HEK293T (cell line): ENCODE data around the gene BTK.

ENCODE experiments used
- CTCF ChIA-PET: fragments of 350-600 bp; formaldehyde crosslinking; extraction: SDS; loops from one replicate; lab custom pipeline; 2021; ENCODE audit warnings: antibody characterized with exemption, inconsistent platforms; lab: Yijun Ruan, JAX
- POLR2A ChIA-PET: fragments of 350-600 bp; formaldehyde crosslinking; extraction: SDS; loops from one replicate; lab custom pipeline; 2020; ENCODE audit warnings: antibody characterized with exemption, inconsistent platforms; lab: Yijun Ruan, JAX
- DNase-seq: peaks from one replicate; pipeline ENCODE4 v3.0.0; 2012; ENCODE audit warnings: mixed read lengths; ENCODE audit errors: extremely low spot score
- ARNT ChIP-seq: fragments of 450-650 bp; IDR thresholded peaks from 2 replicates; pipeline ENCODE4 v1.6.1; 2017; ENCODE audit warnings: mild to moderate bottlenecking
- BHLHE40 ChIP-seq: fragments of 450-650 bp; IDR thresholded peaks from 2 replicates; pipeline ENCODE4 v1.6.1; 2016; ENCODE audit warnings: mild to moderate bottlenecking, moderate library complexity, borderline replicate concordance
- CTBP1 ChIP-seq: fragments of 450-650 bp; IDR thresholded peaks from 2 replicates; pipeline ENCODE4 v1.6.1; 2016; ENCODE audit warnings: borderline replicate concordance
- ELF4 ChIP-seq: fragments of 450-650 bp; IDR thresholded peaks from 2 replicates; pipeline ENCODE4 v1.6.1; 2017; ENCODE audit warnings: antibody characterized with exemption
- FOXA1 ChIP-seq: fragments of 450-650 bp; IDR thresholded peaks from 2 replicates; pipeline ENCODE4 v1.6.1; 2016; ENCODE audit warnings: mild to moderate bottlenecking
- FOXK2 ChIP-seq: fragments of 450-650 bp; IDR thresholded peaks from 2 replicates; pipeline ENCODE4 v1.6.1; 2016; ENCODE audit warnings: mild to moderate bottlenecking
- FOXM1 ChIP-seq: fragments of 450-650 bp; IDR thresholded peaks from 2 replicates; pipeline ENCODE4 v1.6.1; 2017; ENCODE audit warnings: mild to moderate bottlenecking, borderline replicate concordance
- HDGF ChIP-seq: fragments of 450-650 bp; IDR thresholded peaks from 2 replicates; pipeline ENCODE4 v1.6.1; 2017; ENCODE audit warnings: antibody characterized with exemption, borderline replicate concordance
- L3MBTL2 ChIP-seq: fragments of 450-650 bp; conservative IDR thresholded peaks from 2 replicates; pipeline ENCODE4 v1.6.1; 2016; ENCODE audit warnings: mild to moderate bottlenecking
- LEF1 ChIP-seq: fragments of 450-650 bp; IDR thresholded peaks from 2 replicates; pipeline ENCODE4 v1.6.1; 2017; ENCODE audit warnings: mild to moderate bottlenecking, borderline replicate concordance
- NFRKB ChIP-seq: fragments of 450-650 bp; IDR thresholded peaks from 2 replicates; pipeline ENCODE4 v1.6.1; 2016; ENCODE audit warnings: mild to moderate bottlenecking, moderate library complexity
- SP1 ChIP-seq: fragments of 450-650 bp; IDR thresholded peaks from 2 replicates; pipeline ENCODE4 v1.6.1; 2017
- SUZ12 ChIP-seq: fragments of 450-650 bp; IDR thresholded peaks from 2 replicates; pipeline ENCODE4 v1.6.1; 2016; ENCODE audit warnings: mild to moderate bottlenecking
- TARDBP ChIP-seq: fragments of 450-650 bp; IDR thresholded peaks from 2 replicates; pipeline ENCODE4 v1.6.1; 2016
- ZNF384 ChIP-seq: fragments of 450-650 bp; IDR thresholded peaks from 2 replicates; pipeline ENCODE4 v1.6.1; 2016
- TF ChIP-seq, protein P1 (sequence below): fragments of 450-650 bp; IDR thresholded peaks from 2 replicates; pipeline ENCODE4 v1.6.1; 2016

The BTK gene

GRCh38 chrX:101395789-101396188 lies 9.8 kb upstream of the BTK start:
- ChIA-PET POLR2A (interaction anchor here (0.8 to 4.8 kb wide), 7 partner anchors 8 to 48 kb away, joined by 3 to 24 read pairs (median 6); partner anchors contain the start of genes BTK, GLA, HNRNPH2 and TIMM8A), CTCF (no interaction called here)

GRCh38 chrX:101394372-101394771 lies 8.4 kb upstream of the BTK start:
- TF ChIP-seq BHLHE40 (no peak), NFRKB (no peak), SP1 (no peak)
- CTCF ChIA-PET = no interaction called here
- POLR2A ChIA-PET = interaction anchor here (1.0 to 4.8 kb wide), 3 partner anchors 13 to 111 kb away, joined by 3 to 24 read pairs (median 22); partner anchors contain the start of genes GLA, HNRNPH2 and TIMM8A
- DNase-seq = no peak

More at GRCh38 chrX:101395789-101396188, 9.8 kb upstream of the BTK start:
- TF ChIP-seq FOXM1 = 0 out of 2 replicates have a peak, but pooled peaks have one; percentile 23
- TF ChIP-seq, protein P1, sequence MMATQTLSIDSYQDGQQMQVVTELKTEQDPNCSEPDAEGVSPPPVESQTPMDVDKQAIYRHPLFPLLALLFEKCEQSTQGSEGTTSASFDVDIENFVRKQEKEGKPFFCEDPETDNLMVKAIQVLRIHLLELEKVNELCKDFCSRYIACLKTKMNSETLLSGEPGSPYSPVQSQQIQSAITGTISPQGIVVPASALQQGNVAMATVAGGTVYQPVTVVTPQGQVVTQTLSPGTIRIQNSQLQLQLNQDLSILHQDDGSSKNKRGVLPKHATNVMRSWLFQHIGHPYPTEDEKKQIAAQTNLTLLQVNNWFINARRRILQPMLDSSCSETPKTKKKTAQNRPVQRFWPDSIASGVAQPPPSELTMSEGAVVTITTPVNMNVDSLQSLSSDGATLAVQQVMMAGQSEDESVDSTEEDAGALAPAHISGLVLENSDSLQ = peak; percentile 37; the same call in 1 of the 2 replicates
- TF ChIP-seq ARNT = no peak
- no peak for TF ChIP-seq FOXA1
- no peak for DNase-seq

DNA sequence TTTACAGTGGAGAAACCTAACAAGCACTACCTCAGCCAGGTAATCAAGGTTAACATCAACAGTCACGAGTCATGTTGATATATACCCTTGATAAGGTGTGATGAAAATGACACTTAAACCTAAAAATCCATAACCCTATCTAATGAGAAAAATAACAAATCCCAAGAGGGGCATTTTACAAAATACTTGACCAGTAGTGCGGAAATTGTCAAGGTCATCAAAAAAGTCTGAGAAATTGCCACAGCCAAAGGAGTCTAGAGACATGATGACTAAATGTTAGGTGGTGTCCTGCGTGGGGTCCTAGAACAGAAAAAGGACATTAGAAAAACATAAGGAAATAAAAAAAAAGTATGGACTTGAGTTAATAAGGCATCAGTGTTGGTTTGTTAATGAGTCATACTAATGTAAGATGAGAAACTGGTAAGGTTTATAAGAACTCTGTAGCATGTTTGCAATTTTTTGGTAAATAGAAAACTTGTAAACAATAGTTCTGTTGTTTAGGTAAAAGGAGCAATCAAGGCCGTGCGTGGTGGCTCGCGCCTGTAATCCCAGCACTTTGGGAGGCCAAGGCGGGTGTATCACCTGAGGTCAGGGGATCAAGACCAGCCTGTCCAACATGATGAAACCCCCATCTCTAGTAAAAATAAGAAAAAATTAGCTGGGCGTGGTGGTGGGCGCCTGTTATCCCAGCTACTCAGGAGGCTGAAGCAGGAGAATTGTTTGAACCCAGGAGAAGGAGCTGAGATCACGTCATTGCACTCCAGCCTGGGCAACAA lies 7.7 kb upstream of the BTK start:
- TF ChIP-seq, protein P1 = no peak
- peak; percentile 12; the same call in 1 of the 2 replicates for TF ChIP-seq BHLHE40
- DNase-seq = no peak
- CTCF ChIA-PET = no interaction called here
- POLR2A ChIA-PET = interaction anchor here (1.0 to 4.8 kb wide), 3 partner anchors 14 to 110 kb away, joined by 3 to 24 read pairs (median 22); partner anchors contain the start of genes GLA, HNRNPH2 and TIMM8A

DNA sequence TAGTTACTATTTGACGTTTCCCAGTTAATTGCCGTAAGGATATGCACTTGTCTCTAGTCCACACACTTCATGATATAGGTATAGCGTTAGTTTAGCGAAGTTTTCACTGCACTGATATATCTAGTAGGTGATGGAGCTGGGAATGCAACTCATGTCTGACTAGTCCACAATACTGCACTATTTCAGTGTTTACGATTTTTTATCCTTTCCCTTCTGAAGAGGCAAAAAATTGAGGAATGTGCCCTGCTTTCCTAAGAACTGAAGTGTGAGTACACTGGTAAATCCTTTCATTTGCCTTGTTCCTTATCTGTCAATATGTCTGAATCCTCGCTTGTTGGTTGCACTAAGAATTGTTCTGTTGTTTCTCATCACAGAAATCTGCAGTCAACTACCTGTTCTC lies 5.8 kb upstream of the BTK start:
- no peak for DNase-seq
- POLR2A ChIA-PET = interaction anchor here (1.1 to 2.8 kb wide), 7 partner anchors 18 to 44 kb away, joined by 3 to 95 read pairs (median 11); partner anchors contain the start of gene TIMM8A
- CTCF ChIA-PET = no interaction called here
- TF ChIP-seq HDGF = no peak
- no peak for TF ChIP-seq LEF1
- TF ChIP-seq SUZ12 = no peak
- no peak for TF ChIP-seq L3MBTL2
- TF ChIP-seq SP1 = no peak
- no peak for TF ChIP-seq FOXA1
- TF ChIP-seq ZNF384 = no peak
- TF ChIP-seq CTBP1 = no peak
- no peak for TF ChIP-seq BHLHE40
- TF ChIP-seq ELF4 = no peak
- no peak for TF ChIP-seq FOXK2
- TF ChIP-seq NFRKB = no peak
- TF ChIP-seq, protein P1 = no peak
- TF ChIP-seq TARDBP = no peak
- TF ChIP-seq FOXM1 = no peak
- TF ChIP-seq ARNT = no peak

DNA sequence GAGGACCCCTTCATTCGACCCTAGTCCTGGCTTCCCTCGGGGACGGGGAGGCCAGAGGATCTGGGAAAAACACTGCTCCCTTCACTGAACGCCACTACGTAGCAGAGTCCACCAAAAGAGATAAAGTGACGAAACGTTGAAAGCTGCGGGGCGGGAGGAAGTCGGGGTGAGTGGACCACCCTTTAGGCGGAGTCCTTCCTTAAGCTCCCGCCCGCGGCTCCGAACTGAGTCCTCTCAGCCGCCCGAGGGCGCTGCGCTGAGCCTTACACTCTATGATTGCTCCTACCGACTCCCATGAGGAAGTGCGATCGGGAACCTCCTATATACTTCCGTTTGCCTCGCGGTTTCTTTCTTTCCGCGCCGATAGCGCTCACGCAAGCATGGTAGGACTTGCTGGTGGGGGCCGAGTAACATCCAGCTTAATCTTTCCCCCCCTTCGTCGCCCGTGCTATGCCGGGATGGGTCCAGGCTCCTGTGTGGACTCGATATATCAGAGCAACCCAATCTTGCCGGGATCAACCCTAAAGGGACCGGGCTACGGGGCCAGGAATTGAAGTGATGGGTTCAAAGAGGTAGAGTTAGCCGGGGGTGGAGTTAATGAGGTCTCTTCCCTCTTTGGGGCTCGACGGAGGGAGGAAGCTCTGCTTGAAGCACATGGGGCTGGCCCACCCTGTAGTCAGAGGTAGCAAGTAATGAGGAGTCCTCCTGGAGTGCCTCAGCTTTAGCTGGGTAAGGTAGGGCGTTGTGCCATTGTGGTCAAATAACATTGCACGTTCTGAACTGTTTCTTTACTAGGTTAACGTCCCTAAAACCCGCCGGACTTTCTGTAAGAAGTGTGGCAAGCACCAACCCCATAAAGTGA lies 4.9 kb upstream of the BTK start, which contains the start of gene RPL36A:
TSS of gene RPL36A (plus strand) at position 348 of the 862 bp plus-strand sequence. CDS start at position 381, 33 bp downstream.
- TF ChIP-seq ZNF384 = no peak
- peak; percentile 90 for TF ChIP-seq L3MBTL2
- TF ChIP-seq LEF1 = no peak
- peak; percentile 85 for TF ChIP-seq NFRKB
- 0 out of 2 replicates have a peak, but pooled peaks have one; percentile 26 for TF ChIP-seq FOXM1
- TF ChIP-seq, protein P1 = no peak
- TF ChIP-seq ARNT = 0 out of 2 replicates have a peak, but pooled peaks have one; percentile 19
- TF ChIP-seq ELF4 = peak; percentile 94
- DNase-seq = peak; percentile 92
- ChIA-PET POLR2A (interaction anchor here (0.8 to 2.8 kb wide), 31 partner anchors 9 to 341 kb away, joined by 3 to 95 read pairs (median 5); partner anchors contain the start of genes GLA, HNRNPH2 and TIMM8A), CTCF (interaction anchor here (0.6 to 2.1 kb wide), 5 partner anchors 15 to 44 kb away, joined by 3 to 7 read pairs (median 4); partner anchors contain the start of gene TIMM8A)
